GM10847 (cell line): Measurements from ENCODE around the gene TGDS.

Experiments used
- POLR2A ChIP-seq: IDR thresholded peaks from 2 replicates; pipeline ENCODE4 v1.6.1; 2011; ENCODE audit not compliant: insufficient read length; ENCODE audit errors: extremely low read depth

Gene TGDS

DNA sequence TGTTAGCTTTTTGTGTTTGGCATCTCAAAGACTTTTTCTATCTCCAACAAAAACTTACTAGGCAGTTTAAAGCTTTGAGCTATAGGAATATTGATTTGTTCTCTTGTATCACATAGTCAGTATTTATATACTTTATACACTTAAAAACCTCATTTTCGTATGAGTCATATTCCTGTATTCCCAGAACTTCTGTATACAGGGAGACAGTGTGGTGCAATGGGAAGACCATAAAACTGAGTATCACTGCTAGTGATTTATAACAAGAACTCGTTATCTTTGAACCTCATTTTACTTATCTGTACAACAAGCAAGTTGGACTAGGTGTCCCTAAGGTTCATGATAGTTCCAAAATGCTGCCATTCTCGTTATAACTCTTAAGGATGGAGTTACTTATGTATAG, 12.0 kb upstream of the TGDS start:
- no peak for TF ChIP-seq POLR2A

DNA sequence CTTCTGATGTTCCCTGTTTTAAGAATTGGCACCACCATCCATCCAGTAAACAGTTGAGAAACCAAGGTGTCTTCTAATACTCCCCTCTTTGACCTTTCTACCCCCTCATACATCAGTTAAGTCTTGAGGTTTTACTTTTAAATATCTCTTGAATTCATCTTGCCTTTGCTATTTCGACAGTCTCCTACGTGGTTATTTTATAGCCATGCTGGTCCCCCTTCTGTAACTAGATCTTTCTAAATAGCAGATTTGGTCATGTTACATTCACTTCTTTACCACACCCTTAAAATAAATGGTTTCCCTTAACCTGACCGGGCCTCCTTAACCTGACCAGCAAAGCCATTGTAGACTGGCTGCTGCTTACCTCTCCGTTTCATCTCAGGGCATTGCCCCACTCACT, 11.1 kb upstream of the TGDS start:
- no peak for TF ChIP-seq POLR2A

DNA sequence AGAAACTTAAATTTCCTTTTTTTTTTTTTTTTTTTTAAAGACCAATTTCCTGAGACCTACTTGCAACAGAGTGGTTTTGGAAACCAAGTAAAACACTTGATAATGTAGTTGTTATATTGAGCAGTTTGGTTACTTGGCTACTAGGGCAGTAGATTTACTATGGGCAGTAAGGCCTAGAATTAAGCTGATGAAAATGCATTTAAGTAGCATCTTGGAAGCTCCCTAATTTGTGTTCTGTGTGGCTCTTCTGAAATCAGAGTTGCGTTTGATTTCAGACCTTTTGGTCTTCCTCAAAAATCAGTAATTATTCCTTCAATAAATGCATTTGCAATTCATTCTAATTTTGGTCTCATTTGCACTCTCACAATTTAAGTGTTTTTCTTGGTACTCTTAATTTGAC, 6.5 kb upstream of the TGDS start:
- no peak for TF ChIP-seq POLR2A

DNA sequence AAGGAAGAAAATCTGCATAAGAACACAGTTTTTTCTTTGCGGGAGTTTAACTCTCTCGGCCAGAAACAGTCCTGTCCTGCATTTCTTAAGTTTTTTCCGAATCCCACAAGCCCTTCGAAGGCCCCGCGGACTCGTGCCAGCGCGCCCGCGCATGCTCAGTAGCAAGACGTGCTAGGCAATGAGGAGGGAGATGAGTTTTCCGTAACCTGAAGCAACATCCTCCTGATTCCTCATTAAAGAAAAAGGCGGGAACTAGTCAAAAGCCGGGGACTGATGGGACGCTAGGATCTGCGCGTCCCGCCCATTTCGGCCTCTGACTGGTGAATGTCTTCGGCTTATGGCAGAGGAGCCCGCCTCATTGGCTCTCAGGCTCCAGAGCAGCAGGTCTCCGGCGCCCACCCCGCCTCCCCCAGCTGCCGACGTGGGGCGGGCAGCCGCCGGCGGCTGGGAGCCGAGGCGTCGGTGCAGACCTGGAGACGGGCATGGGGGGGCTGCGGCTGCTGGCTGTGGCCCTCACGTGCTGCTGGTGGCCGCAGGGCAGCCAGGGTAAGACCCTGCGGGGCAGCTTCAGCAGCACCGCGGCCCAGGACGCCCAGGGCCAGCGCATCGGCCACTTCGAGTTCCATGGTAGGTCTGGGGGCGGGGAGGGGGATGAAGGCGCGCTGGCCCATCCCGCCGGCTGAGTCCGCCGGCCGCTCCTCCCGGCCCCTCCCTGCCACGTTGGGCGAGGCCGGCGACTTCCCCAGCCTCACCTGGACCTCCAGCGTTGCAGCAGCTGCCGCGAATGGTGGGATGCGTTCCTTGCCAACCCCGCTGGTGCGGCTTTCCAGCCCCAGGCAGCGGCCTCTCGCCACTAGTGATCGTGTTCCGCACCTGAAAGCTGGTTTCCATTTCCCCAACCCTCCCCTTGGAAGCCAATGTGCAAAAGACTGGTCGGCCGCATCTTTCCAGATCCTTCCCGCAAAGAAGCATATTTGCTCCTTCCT, 5.8 kb upstream of the TGDS start, which contains the start of gene GPR180:
GPR180 (plus strand) TSS at position 412 of the 986 bp plus-strand sequence; CDS start at position 483, 71 bp downstream.
- peak; percentile 86 for TF ChIP-seq POLR2A

DNA sequence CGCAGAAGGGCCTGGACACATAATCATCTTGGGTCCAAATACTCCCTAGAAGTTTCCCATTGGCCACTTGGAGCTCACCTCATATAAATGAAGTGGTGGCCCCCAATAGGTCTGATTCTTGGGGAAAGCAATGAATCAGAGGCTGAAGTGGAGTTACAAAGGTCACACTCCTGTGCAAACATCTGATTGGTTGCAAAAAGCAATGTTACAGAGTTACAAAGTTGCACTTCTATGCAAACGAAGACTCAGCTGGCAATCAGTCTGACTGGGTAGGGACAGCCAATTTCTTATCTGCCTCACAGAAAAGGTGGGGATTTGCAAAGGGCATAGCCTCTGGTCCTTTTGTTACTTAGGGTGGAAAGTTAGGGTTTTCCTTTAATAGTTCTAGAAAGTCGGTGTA, 3.9 kb upstream of the TGDS start:
- no peak for TF ChIP-seq POLR2A

DNA sequence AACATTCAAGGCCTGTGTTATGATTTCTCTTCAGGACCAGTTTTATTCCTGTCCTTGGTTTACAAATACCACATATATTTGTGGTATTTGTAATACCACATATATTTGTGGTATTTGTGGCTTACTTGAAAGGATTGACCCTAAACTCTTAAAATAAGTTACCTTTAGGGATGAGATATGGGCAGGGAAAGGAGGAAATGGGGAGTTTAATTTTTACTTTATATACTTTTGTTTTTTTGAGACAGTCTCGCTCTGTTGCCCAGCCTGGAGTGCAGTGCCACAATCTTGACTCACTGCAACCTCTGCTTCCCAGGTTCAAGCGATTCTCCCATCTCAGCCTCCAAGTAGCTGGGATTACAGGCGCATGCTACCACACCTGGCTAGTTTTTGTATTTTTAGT, 2.3 kb upstream of the TGDS start:
- TF ChIP-seq POLR2A = no peak

DNA sequence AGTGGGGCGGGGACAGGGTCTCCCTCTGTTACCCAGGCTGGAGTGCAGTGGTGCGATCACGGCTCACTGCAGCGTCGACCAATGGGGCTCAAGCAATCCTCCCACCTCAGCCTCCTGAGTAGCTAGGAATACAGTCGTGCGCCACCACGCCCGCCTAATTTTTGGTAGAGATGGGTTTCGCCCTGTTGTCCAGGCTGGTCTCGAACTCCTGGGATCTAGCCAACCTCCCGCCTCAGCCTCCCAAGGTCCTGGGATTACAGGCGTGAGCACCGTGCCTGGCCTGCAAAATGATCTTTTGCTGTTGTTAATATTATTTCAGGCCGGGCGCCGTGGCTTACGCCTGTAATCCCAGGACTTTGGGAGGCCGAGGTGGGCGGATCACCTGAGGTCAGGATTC, 621 bp upstream of the TGDS start:
- TF ChIP-seq POLR2A = no peak

DNA sequence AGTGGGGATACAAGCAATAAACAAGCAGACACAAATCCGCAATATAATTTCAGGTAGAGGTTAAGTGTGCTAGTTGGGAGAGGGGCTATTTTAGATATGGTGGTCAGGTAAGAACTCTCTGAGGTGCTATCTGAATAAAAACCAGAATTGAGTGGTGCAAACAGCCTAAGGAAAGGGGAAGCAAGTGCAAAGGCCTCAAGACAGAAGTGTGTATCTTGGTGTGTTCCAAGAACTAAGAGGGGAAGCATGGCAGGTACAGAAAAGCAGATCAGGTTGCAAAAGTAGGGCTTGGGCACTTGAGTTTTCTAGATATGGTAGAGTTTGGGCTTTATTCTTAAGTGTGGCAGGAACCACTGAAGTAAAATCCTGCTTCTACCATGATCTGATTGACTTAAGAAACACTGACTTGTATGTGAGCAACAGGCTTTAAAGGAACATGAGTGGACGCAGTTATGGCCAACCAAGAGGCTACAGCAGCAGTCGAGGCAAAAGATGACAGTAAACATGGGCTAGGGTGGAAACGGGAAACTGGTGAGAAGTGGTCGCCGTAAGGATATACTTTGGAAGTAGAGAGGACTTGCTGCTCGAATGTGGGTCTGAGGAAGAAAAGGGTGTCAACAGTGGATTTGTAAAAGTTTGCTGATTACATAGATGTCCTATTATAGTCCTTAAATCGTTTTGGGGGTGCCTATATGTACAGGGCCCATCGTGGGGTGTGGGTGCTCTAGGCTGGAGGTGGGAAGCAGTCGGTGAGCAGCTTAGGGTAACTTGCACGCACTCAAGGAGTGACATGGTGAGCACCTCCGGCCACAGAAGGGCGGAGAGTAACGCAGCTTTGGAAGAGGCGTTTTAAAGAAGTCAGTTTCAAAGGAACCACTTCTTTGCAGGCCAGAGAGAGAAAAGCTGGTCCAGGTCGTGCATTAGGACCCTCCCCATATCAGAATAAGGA, 677 bp downstream of the TGDS start:
- no peak for TF ChIP-seq POLR2A

DNA sequence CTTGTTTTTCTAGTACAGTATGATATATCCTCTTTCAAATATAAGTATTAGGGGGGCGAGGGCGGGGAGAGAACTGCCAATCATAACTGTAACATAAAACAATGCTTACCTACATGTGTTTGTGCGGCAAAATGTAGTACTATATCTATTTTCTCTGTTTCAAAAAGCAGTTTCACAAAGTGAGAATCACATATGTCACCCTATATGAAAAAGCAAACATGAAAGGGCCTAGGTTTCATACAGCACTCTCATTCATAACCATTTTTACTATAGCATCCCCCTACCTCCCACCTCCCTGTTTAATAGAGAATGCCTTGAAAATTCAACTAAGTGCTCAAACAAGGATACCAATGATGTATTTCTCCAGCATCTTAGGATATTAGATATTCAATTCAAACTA, 5.2 kb downstream of the TGDS start:
- no peak for TF ChIP-seq POLR2A

DNA sequence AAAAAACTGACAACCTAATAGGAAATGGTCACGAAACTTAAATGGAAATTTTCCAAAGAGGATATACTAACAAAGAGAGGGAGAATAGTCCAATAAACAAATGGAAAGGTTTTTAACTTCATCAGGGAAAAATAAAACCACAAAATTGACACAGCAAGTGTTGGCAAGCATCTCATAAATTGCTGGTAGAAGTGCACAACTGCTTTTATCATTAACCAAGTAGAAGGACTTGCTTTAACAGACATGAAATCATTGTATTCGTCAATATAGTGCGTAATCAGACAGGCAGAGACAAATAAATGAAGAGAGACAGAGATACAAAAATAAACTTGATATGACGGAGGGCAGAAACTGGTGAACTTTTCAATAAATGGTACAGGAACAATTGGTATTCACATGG, 7.4 kb downstream of the TGDS start:
- TF ChIP-seq POLR2A = no peak

DNA sequence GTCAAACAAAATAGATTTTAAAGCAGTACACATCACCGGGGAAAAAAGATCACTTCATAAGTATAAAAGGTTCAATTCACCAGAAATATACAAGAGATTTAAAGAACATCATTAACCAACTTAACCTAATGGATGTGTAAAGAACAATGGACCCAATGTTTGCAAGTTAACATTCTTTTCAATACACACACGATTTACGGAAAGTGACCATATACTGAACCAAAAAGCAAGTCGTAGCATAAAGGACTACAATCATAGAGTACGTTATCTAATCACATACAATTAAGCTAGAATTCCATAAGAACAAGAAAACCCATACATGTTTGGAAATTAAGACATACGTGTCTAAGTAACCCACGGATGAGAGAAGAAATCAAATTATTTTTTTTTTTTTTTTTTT, 9.6 kb downstream of the TGDS start:
- no peak for TF ChIP-seq POLR2A

DNA sequence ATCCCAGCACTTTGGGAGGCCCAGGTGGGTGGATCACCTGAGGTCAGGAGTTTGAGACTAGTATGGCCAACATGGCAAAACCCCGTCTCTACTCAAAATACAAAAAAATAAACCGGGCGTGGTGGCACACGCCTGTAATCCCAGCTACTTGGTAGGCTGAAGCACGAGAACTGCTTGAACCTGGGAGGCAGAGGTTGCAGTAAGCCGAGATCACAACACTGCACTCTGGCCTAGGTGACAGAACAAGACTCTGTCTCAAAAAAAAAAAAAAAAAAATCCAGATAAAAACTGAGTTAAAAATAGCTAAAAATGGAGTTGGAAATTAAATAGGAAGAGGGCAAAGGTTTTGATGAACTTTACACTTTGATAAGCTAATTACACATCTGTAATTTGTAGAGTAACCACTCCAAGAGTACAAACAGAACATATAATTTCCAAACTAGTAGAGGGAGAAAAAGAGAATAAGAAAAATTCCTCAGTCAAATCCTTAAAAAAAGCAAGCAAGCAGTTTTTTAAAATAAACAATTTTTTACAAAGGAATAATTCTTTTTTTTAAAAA, 10.3 kb downstream of the TGDS start:
- no peak for TF ChIP-seq POLR2A

DNA sequence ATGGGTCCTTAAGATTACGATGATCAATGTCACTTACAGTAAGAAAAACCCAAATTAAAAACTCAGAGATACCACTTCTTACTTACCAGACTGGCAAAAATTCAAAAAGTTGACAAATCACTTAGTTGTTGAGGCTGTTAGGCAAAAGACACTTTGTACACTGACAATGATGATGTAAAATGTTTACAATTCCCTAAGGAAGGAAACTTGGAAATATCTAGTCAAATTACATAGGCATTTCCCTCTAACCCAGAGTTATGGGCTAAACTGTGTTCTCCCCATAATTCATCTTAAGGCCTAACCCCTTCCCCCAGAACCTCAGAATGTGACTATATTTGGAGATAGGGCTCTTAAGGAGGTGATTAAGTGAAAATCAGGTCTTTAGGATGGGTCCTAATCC, 12.0 kb downstream of the TGDS start:
- TF ChIP-seq POLR2A = no peak

DNA sequence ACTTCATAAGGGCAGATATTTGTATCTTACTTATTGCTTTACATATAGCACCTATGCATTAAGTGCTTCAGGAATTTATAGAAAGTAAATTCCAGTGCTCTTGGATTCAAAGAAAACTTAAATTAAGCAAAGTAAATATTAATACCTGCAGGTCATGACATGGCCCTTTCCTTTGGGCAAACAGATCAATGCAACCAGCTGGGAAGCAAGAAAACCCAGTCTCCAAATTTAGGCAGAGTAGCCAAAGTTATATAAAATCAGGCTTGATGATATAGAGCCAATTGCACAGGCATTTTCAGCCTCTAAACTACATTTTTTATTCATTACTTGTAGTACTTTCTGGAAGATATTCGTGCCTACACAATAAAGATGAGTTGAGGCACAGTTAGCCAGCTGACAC, 16.9 kb downstream of the TGDS start:
- no peak for TF ChIP-seq POLR2A

DNA sequence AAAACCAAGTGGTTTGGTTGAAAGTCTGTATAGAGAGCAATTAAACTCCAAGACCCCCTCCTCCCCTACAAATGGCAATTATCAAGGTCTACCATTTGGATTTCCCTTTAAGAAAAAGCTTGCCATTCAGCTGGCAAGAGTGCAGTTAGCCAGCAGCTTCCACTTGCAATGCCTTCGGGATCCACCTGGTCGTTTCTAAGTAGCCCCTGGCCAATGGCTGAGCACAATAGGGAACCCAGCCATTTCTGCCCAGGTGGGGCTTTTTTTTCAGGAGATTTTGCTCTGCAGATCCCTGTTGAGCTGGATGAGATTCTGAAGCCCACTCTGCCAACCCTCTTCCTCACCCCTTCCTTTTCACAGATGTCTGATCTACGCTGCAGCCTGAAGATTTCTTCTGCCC, 26.3 kb downstream of the TGDS start:
- TF ChIP-seq POLR2A = no peak
